ENCODE measurements around the gene CDKL1.

The CDKL1 gene

GRCh38 chr14:50310445-50310844 is 86.2 kb downstream of the CDKL1 start:
- DNase-seq (ENCODE audit: low spot score in 2 of 2) (no peak), ATAC-seq (no peak)
- Mint-ChIP-seq H3K36me3 (peaks cover 30% of the 10 kb centered on the region), H3K27ac (no peak overlapping the region), H3K4me3 (peak overlapping the region; percentile 88), H3K9me3 (no peaks in the 10 kb centered on the region), H3K4me1 (peaks cover 28% of the 10 kb centered on the region)

GRCh38 chr14:50308363-50308915 is 88.2 kb downstream of the CDKL1 start:
- DNase-seq (ENCODE audit: low spot score in 2 of 2) (no peak), ATAC-seq (no peak)
- Mint-ChIP-seq H3K4me1 (peaks cover 19% of the 10 kb centered on the region), H3K4me3 (no peak overlapping the region), H3K9me3 (no peaks in the 10 kb centered on the region), H3K27ac (no peak overlapping the region), H3K36me3 (peaks cover 24% of the 10 kb centered on the region)

GRCh38 chr14:50303744-50304471 is 92.8 kb downstream of the CDKL1 start:
- Mint-ChIP-seq H3K4me3 (no peak overlapping the region), H3K4me1 (no peaks in the 10 kb centered on the region)
- no peak for ATAC-seq

GRCh38 chr14:50301914-50302313 is 94.8 kb downstream of the CDKL1 start:
- Mint-ChIP-seq H3K4me1 (no peaks in the 10 kb centered on the region), H3K27ac (no peak overlapping the region), H3K36me3 (no peaks in the 10 kb centered on the region), H3K4me3 (no peak overlapping the region), H3K9me3 (no peaks in the 10 kb centered on the region)
- ATAC-seq (no peak), DNase-seq (ENCODE audit: low spot score in 2 of 2) (no peak)

More at GRCh38 chr14:50303744-50304471, 92.8 kb downstream of the CDKL1 start:
- peaks cover 7% of the 10 kb centered on the region for H3K36me3 Mint-ChIP-seq
- no peak for DNase-seq (ENCODE audit: low spot score in 2 of 2)
- no peak overlapping the region for H3K27ac Mint-ChIP-seq
- no peaks in the 10 kb centered on the region for H3K9me3 Mint-ChIP-seq

GRCh38 chr14:50299585-50299984 is 97.1 kb downstream of the CDKL1 start:
- Mint-ChIP-seq H3K4me3 (no peak overlapping the region), H3K4me1 (no peaks in the 10 kb centered on the region), H3K36me3 (peaks cover 5% of the 10 kb centered on the region), H3K9me3 (no peaks in the 10 kb centered on the region), H3K27ac (no peak overlapping the region)
- DNase-seq (ENCODE audit: low spot score in 2 of 2), result no peak
- no peak for ATAC-seq

- no peak for ATAC-seq
These were observed 106.4 kb downstream of the CDKL1 start for GRCh38 chr14:50290306-50290705.

GRCh38 chr14:50288146-50288545 is 108.5 kb downstream of the CDKL1 start:
- no peaks in the 10 kb centered on the region for H3K9me3 Mint-ChIP-seq
- no peak overlapping the region for H3K4me3 Mint-ChIP-seq
- H3K27ac Mint-ChIP-seq, result no peak overlapping the region
- DNase-seq (ENCODE audit: low spot score in 2 of 2) (peak in 1 of 2 donors; percentile 0), ATAC-seq (no peak)
- H3K4me1 Mint-ChIP-seq, result no peaks in the 10 kb centered on the region
- no peaks in the 10 kb centered on the region for H3K36me3 Mint-ChIP-seq

More at GRCh38 chr14:50290306-50290705, 106.4 kb downstream of the CDKL1 start:
- no peak overlapping the region for H3K27ac Mint-ChIP-seq
- H3K9me3 Mint-ChIP-seq, result no peaks in the 10 kb centered on the region
- no peaks in the 10 kb centered on the region for H3K4me1 Mint-ChIP-seq
- H3K36me3 Mint-ChIP-seq, result no peaks in the 10 kb centered on the region
- no peak for DNase-seq (ENCODE audit: low spot score in 2 of 2)
- H3K4me3 Mint-ChIP-seq, result no peak overlapping the region

- DNase-seq (ENCODE audit: low spot score in 2 of 2) (no peak), ATAC-seq (no peak)
- Mint-ChIP-seq H3K27ac (no peak overlapping the region), H3K4me1 (no peaks in the 10 kb centered on the region), H3K4me3 (no peak overlapping the region), H3K36me3 (peaks cover 10% of the 10 kb centered on the region), H3K9me3 (no peaks in the 10 kb centered on the region)
These were observed 110.8 kb downstream of the CDKL1 start for GRCh38 chr14:50285861-50286260.

Data from stimulated activated effector memory CD8-positive, alpha-beta T cell treated with anti-CD3 and anti-CD28 coated beads, Interleukin-12 subunit alpha, Interleukin-12 subunit beta, amount 100 ng/mL, for 72 hours (primary cell).